Prostate gland (tissue), 2 donors: ENCODE results near the gene AOAH.

Experiments
- CTCF ChIP-seq, 4 experiments: fragments of 200-600 bp in 2 of 4; fragments of 450-650 bp in 2 of 4; sonication (generic) in 2 of 4; IDR thresholded peaks; 1 replicate in 3 of 4; 2 replicates in 1 of 4; pipeline ENCODE4 v1.5.1; 2016 to 2019; ENCODE audit warnings: antibody characterized with exemption in 4 of 4, mild to moderate bottlenecking in 2 of 4, moderate library complexity in 2 of 4
- POLR2AphosphoS5 ChIP-seq: sonication (generic); formaldehyde crosslinking; IDR thresholded peaks from one replicate; pipeline ENCODE4 v1.6.1; 2017; ENCODE audit warnings: antibody characterized with exemption

DNA sequence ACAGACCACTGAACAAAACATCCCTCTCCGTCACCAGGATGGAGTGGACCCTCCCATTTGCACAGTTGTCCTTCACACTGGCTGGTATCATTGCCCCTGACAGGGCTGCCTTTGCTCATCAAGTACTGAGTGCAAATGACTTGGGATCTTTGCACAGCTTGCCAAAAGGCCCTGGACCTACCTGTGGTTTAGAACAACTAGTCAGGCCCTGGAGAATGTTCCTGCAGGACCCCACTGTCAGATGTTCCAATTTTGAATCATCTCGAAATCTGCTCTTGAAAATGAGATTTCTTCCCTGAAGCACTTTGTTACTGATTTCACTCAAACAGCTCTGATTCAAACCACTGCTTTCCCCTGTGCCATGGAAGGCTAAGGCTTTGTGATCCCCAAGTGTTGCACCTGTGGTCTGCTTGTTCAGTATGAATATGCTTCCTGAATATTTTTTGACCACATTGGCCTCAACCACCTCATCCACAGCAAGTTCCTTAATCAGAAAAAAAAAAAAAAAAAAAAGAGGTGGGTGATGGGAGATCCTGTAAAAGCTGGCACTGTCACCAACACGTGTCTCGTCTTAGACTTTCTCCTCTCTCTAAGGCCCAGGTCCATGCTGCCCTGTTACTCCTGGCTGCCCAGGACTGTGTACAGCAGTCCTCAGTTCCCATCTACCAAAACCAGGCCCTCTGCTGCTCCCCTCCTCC is 2.7 kb upstream of the AOAH start:
- TF ChIP-seq POLR2AphosphoS5 (no peak), CTCF (IDR thresholded peaks at IDR 0.05) (no peak)
